AG10803 (cell line): ENCODE measurements around the gene C4orf17.
"Not testable (repeated sequence)": the region's sequence is repeated elsewhere in the genome, so short reads cannot be mapped to it uniquely, and the experiment has no call there.

Experiments
- DNase-seq: peaks from one replicate; pipeline ENCODE4 v3.0.0; 2010; ENCODE audit warnings: low read depth
- H3K4me3 ChIP-seq: 2 replicates; pipeline ENCODE4 v1.5.1; 2011; ENCODE audit warnings: mild to moderate bottlenecking, low read length, control low read depth
- CTCF ChIP-seq: conservative IDR thresholded peaks from 2 replicates; pipeline ENCODE4 v1.5.1; 2011; ENCODE audit warnings: mild to moderate bottlenecking, low read length, control low read depth, inconsistent platforms

The C4orf17 gene

GRCh38 chr4:99506781-99507180 lies 4.0 kb upstream of the C4orf17 start:
- TF ChIP-seq CTCF = no peak
- H3K4me3 ChIP-seq = no peak overlapping the region
- DNase-seq = no peak

GRCh38 chr4:99507349-99507748 lies 3.5 kb upstream of the C4orf17 start:
- DNase-seq = no peak
- no peak overlapping the region for H3K4me3 ChIP-seq
- no peak for TF ChIP-seq CTCF

GRCh38 chr4:99507762-99508161 lies 3.1 kb upstream of the C4orf17 start:
- TF ChIP-seq CTCF = no peak
- DNase-seq = no peak
- no peak overlapping the region for H3K4me3 ChIP-seq

GRCh38 chr4:99518601-99519295 lies 7.9 kb downstream of the C4orf17 start:
- no peak for DNase-seq
- TF ChIP-seq CTCF = no peak
- H3K4me3 ChIP-seq = no peak overlapping the region

- no peak for TF ChIP-seq CTCF
- no peak overlapping the region for H3K4me3 ChIP-seq
- DNase-seq = peak; percentile 48
These were observed 18.4 kb downstream of the C4orf17 start for GRCh38 chr4:99529228-99529627.

GRCh38 chr4:99529956-99530355 lies 19.1 kb downstream of the C4orf17 start:
- no peak for TF ChIP-seq CTCF
- no peak for DNase-seq
- H3K4me3 ChIP-seq = no peak overlapping the region

- not testable (repeated sequence) for DNase-seq, H3K4me3 ChIP-seq
These were observed 23.9 kb downstream of the C4orf17 start for GRCh38 chr4:99534699-99535098.

- TF ChIP-seq CTCF = no peak
- no peak overlapping the region for H3K4me3 ChIP-seq
- DNase-seq = peak; percentile 1
These were observed 25.4 kb downstream of the C4orf17 start for GRCh38 chr4:99536271-99536670.
